Measurements from ENCODE around the gene LYPD3. TPM values are rescaled to one million over a fixed set of nuclear protein-coding genes. Genes with fewer than 3 reads are reported as not detected.

LYPD3 gene
- total and polyA plus RNA-seq, 2 experiments from 2014 or later, result 3.3 to 4.6 TPM

- Histone ChIP-seq H3K4me3 (no peak overlapping the region), H3K9me2 (ENCODE audit: insufficient read depth) (no peaks in the 10 kb centered on the region), H3F3A (replicated peaks; ENCODE audit: low read depth) (0 out of 2 replicates have a peak, but pooled peaks cover 5% of the 10 kb centered on the region), H2AFZ (no peak overlapping the region), H3K27ac (ENCODE audit: low read depth) (no peak overlapping the region), H3K4me1 (ENCODE audit: insufficient read depth) (peaks cover 12% of the 10 kb centered on the region; the same call in 1 of the 2 replicates), H3K27me3 (ENCODE audit: insufficient read depth) (peaks cover 17% of the 10 kb centered on the region), H3K36me3 (ENCODE audit: insufficient read depth) (no peaks in the 10 kb centered on the region), H3K4me2 (no peak overlapping the region), H4K20me1 (replicated peaks; ENCODE audit: insufficient read depth) (no peaks in the 10 kb centered on the region), H3K79me2 (replicated peaks; ENCODE audit: insufficient read depth) (no peaks in the 10 kb centered on the region)
- TF ChIP-seq ZNF462 (CRISPR knock-in tag; IDR thresholded peaks at IDR 0.05) (no peak), JUNB (IDR thresholded peaks at IDR 0.05; ENCODE audit: unreplicated experiment) (no peak)
- Mint-ChIP-seq H3K9me3 (peaks cover 4% of the 10 kb centered on the region; the same call in 1 of the 3 replicates), H3K27me3 (ENCODE audit: insufficient read depth, low read depth, poor library complexity) (peaks cover 29% of the 10 kb centered on the region), H3K4me1 (peaks cover 16% of the 10 kb centered on the region; the same call in 2 of the 3 replicates), H3K36me3 (ENCODE audit: low read depth) (peaks cover 19% of the 10 kb centered on the region), H3K4me3 (no peak overlapping the region), H3K27ac (no peak overlapping the region)
- no peak for DNase-seq (ENCODE audit: low spot score)
- no peak for ATAC-seq
Observed at GRCh38 chr19:43506629-43507028, 41.2 kb upstream of the LYPD3 start.

GRCh38 chr19:43505941-43506340 lies 40.5 kb upstream of the LYPD3 start:
- H3K4me1 ChIP-seq (ENCODE audit: insufficient read depth), result peaks cover 12% of the 10 kb centered on the region; the same call in 1 of the 2 replicates
- H3K27me3 Mint-ChIP-seq (ENCODE audit: insufficient read depth, low read depth, poor library complexity), result peaks cover 33% of the 10 kb centered on the region
- peaks cover 22% of the 10 kb centered on the region for H3K27me3 ChIP-seq (ENCODE audit: insufficient read depth)
- peaks cover 12% of the 10 kb centered on the region for H3K36me3 Mint-ChIP-seq (ENCODE audit: low read depth)
- no peak for ATAC-seq
- no peak overlapping the region for H3K4me2 ChIP-seq
- H3K36me3 ChIP-seq (ENCODE audit: insufficient read depth), result no peaks in the 10 kb centered on the region
- H3K4me3 ChIP-seq, result no peak overlapping the region
- no peaks in the 10 kb centered on the region for H3K79me2 ChIP-seq (replicated peaks; ENCODE audit: insufficient read depth)
- H3F3A ChIP-seq (replicated peaks; ENCODE audit: low read depth), result 0 out of 2 replicates have a peak, but pooled peaks cover 5% of the 10 kb centered on the region
- H2AFZ ChIP-seq, result no peak overlapping the region
- H3K4me1 Mint-ChIP-seq, result peaks cover 20% of the 10 kb centered on the region
- H3K9me3 Mint-ChIP-seq, result peaks cover 4% of the 10 kb centered on the region; the same call in 1 of the 3 replicates
- no peak for DNase-seq (ENCODE audit: low spot score)
- H3K4me3 Mint-ChIP-seq, result 0 out of 3 replicates have a peak overlapping the region, but pooled peaks have one; percentile 26
- no peak overlapping the region for H3K27ac ChIP-seq (ENCODE audit: low read depth)
- H4K20me1 ChIP-seq (replicated peaks; ENCODE audit: insufficient read depth), result no peaks in the 10 kb centered on the region
- no peaks in the 10 kb centered on the region for H3K9me2 ChIP-seq (ENCODE audit: insufficient read depth)
- H3K27ac Mint-ChIP-seq, result no peak overlapping the region
- no peak for TF ChIP-seq CREB1 (CRISPR knock-in tag; IDR thresholded peaks at IDR 0.05; ENCODE audit: low read depth)
- no peak for TF ChIP-seq REST (IDR thresholded peaks at IDR 0.05; ENCODE audit: unreplicated experiment)
- TF ChIP-seq ZNF114 (CRISPR knock-in tag; IDR thresholded peaks at IDR 0.05), result no peak
- no peak for TF ChIP-seq CTCF (conservative IDR thresholded peaks at IDR 0.05; ENCODE audit: low read depth in 2 of 2)
